Vagina (tissue), 2 donors: ENCODE data around the gene SORCS2.

Source experiments
- CTCF ChIP-seq, 3 experiments: fragments of 450-650 bp in 2 of 3; fragments of 200-600 bp in 1 of 3; sonication (generic) in 1 of 3; IDR thresholded peaks; one replicate each; pipeline ENCODE4 v1.5.1; 2017 to 2019; ENCODE audit warnings: antibody characterized with exemption in 3 of 3, mild to moderate bottlenecking in 2 of 3, moderate library complexity in 2 of 3
- POLR2A ChIP-seq, 2 donors: fragments of 450-650 bp; IDR thresholded peaks; one replicate each; pipeline ENCODE4 v1.6.1; 2017; ENCODE audit warnings: antibody characterized with exemption in 2 of 2, mild to moderate bottlenecking in 2 of 2, moderate library complexity in 2 of 2
- POLR2AphosphoS5 ChIP-seq, 2 donors: sonication (generic); formaldehyde crosslinking; IDR thresholded peaks; one replicate each; pipeline ENCODE4 v1.9.0; 2017; ENCODE audit warnings: antibody characterized with exemption in 2 of 2, mild to moderate bottlenecking in 2 of 2, low read depth in 1 of 2; ENCODE audit not compliant: insufficient read depth in 1 of 2

- TF ChIP-seq CTCF (IDR thresholded peaks at IDR 0.05), result no peak
- no peak for TF ChIP-seq POLR2AphosphoS5 (IDR thresholded peaks at IDR 0.05; ENCODE audit: insufficient read depth in 1 of 2, low read depth in 1 of 2)
- TF ChIP-seq POLR2A (IDR thresholded peaks at IDR 0.05), result no peak
These were observed 347.9 kb downstream of the SORCS2 start for GRCh38 chr4:7540206-7540605.
